Adrenal gland (tissue), 5 donors: ENCODE data around the gene INPP4A.

Source experiments
- CTCF ChIP-seq, 6 experiments: fragments of 450-650 bp in 4 of 6; fragments of 200-600 bp in 2 of 6; sonication (generic) in 1 of 6; IDR thresholded peaks; 1 replicate in 5 of 6; 2 replicates in 1 of 6; pipeline versions ENCODE4 v1.5.1 to v1.8.0; 2016 to 2021; ENCODE audit warnings: antibody characterized with exemption in 6 of 6, mild to moderate bottlenecking in 2 of 6, moderate library complexity in 1 of 6
- POLR2A ChIP-seq, 2 donors: fragments of 450-650 bp; IDR thresholded peaks; one replicate each; pipeline ENCODE4 v1.6.1; 2017; ENCODE audit warnings: antibody characterized with exemption in 2 of 2, mild to moderate bottlenecking in 2 of 2, moderate library complexity in 1 of 2
- donor health status: DM: no; HTN: no; CAD: no.

- TF ChIP-seq CTCF (IDR thresholded peaks at IDR 0.05) (no peak), POLR2A (IDR thresholded peaks at IDR 0.05) (no peak)
Observed at GRCh38 chr2:98582523-98582922, 137.9 kb downstream of the INPP4A start.
